GM12891 (cell line): ENCODE data around the gene PLEK.
"Not testable (repeated sequence)": the region's sequence is repeated elsewhere in the genome, so short reads cannot be mapped to it uniquely, and the experiment has no call there.

Source experiments
- DNase-seq: peaks from one replicate; pipeline ENCODE4 v3.0.0; 2011; ENCODE audit warnings: low spot score; ENCODE audit not compliant: insufficient read length
- FAIRE-seq: peaks from 2 replicates; lab custom pipeline; 2011; peaks lifted over from hg19 to GRCh38; lab: Jason Lieb, UNC
- PAX5 ChIP-seq: IDR thresholded peaks from 2 replicates; pipeline ENCODE4 v1.6.1; 2011; ENCODE audit warnings: low read length, moderate library complexity, mild to moderate bottlenecking; ENCODE audit not compliant: insufficient read depth, severe bottlenecking
- POLR2A ChIP-seq: IDR thresholded peaks from 2 replicates; pipeline ENCODE4 v1.6.1; 2011; ENCODE audit warnings: low read depth, low read length, control low read depth
- POLR2AphosphoS5 ChIP-seq: IDR thresholded peaks from 2 replicates; pipeline ENCODE4 v1.6.1; 2011; ENCODE audit warnings: low read depth, low read length, control low read depth
- POU2F2 ChIP-seq: IDR thresholded peaks from 2 replicates; pipeline ENCODE4 v1.6.1; 2011; ENCODE audit warnings: low read depth, mild to moderate bottlenecking, control low read depth, low read length, moderate library complexity
- SPI1 ChIP-seq: IDR thresholded peaks from 2 replicates; pipeline ENCODE4 v1.6.1; 2011; ENCODE audit warnings: low read depth, low read length, control low read depth
- TAF1 ChIP-seq: IDR thresholded peaks from 2 replicates; pipeline ENCODE4 v1.6.1; 2011; ENCODE audit warnings: low read depth, low read length, control low read depth

Gene PLEK

DNA sequence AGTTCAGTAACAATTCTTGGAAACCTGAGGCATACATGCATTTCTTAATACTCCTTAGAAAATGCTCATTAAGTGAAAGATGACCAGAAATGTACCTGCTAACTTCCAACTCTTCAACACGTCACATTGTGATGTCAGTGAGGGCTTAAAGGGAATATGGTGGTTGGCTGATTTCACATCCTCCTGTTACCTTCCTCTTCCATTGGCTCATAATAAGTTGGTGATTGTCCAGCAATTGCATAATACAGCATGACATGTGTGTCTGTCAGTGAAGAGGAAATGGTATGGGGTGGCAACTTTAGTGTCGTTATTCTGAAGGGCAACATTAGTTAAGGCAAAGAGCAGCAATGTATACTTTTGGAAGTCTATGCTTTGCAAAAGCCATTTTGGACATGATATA is 26.0 kb downstream of the PLEK start:
- DNase-seq (no peak), FAIRE-seq (peak; percentile 41)
- no peak for TF ChIP-seq POU2F2
- TF ChIP-seq SPI1: no peak
- TF ChIP-seq POLR2A: peak; percentile 46
- no peak for TF ChIP-seq PAX5
- no peak for TF ChIP-seq TAF1
- no peak for TF ChIP-seq POLR2AphosphoS5

DNA sequence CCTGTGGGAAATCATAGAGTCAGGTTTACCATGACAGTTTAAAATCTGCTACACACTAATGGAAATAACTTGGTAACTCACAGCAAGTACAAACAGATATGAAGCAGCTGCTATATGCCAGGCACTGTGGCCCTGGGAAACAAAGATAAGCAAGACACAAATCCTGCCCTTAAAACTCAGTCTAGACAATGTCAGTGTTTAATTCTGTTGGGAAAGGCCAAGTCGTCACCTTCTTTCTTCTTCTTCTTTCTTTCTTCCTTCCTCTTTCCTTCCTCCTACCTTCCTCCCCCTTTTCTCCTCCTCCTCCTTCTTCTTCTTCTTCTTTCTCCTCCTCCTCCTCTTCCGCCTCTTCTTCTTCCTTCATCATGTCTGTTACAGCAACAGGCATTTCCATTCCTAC is 26.8 kb downstream of the PLEK start:
- TF ChIP-seq POU2F2 (no peak), TAF1 (no peak), SPI1 (no peak), POLR2AphosphoS5 (peak; percentile 56; the same call in 1 of the 2 replicates)
- DNase-seq (no peak), FAIRE-seq (peak; percentile 91)

DNA sequence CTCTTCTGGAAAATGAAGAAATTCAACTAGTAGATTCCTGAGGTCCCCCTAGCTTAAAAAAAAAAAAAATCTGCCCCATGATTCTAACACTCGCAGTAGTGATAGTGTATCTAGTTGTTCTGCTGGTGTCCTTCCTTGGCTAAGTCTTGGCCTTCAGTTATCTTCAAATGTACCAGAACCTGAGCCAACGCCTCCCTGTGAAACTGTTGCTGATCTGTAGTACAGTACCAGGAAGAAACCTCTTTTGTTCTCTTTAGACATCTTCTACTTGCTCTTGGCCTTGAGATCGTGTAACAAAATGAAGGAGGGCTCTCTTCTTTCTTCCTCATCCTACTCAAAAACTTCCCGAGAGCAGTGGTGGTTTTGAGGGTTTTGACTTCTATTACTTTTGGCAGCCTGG is 31.0 kb downstream of the PLEK start:
- DNase-seq: no peak
- peak; percentile 41 for FAIRE-seq
- TF ChIP-seq PAX5 (no peak), POLR2A (0 out of 2 replicates have a peak, but pooled peaks have one; percentile 0)

DNA sequence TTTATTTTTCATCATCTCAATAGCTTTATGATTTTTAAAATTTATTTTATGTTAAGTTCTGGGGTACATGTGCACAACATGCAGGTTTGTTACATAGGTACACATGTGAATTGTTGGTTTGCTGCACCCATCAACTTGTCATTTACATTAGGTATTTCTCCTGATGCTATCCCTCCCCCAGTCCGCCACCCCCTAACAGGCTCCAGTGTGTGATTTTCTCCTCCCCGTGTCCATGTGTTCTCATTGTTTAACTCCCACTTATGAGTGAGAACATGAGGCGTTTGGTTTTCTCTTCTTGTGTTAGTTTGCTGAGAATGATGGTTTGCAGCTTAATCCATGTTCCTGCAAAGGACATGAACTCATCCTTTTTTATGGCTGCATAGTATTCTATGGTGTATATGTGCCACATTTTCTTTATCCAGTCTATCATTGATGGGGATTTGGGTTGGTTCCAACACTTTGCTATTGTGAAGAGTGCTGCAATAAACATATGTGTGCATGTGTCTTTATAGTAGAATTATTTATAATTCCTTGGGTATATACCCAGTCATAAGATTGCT is 32.7 kb downstream of the PLEK start:
- TF ChIP-seq POLR2AphosphoS5: peak; percentile 31; the same call in 1 of the 2 replicates
- TF ChIP-seq POLR2A: peak; percentile 54; the same call in 1 of the 2 replicates
- FAIRE-seq: peak; percentile 57
- not testable (repeated sequence) for DNase-seq

DNA sequence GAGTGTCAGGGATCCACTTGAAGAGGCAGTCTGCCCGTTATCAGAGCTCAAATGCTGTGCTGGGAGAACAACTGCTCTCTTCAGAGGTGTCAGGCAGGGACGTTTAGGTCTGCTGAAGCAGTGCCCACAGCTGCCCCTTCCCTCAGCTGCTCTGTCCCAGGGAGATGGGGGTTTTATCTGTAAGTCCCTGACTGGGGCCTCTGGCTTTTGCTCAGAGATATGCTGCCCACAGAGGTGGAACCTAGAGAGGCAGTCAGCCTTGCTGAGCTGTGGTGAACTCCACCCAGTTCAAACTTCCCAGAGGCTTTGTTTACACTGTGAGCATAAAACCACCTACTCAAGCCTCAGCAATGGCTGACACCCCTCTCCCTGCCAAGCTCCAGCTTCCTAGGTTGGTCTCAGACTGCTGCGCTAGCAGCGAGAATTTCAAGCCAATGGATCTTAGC is 38.1 kb downstream of the PLEK start:
- TF ChIP-seq POLR2A (no peak), POLR2AphosphoS5 (no peak), TAF1 (no peak), SPI1 (no peak), PAX5 (no peak), POU2F2 (0 out of 2 replicates have a peak, but pooled peaks have one; percentile 11)
- DNase-seq (no peak), FAIRE-seq (peak; percentile 60)

DNA sequence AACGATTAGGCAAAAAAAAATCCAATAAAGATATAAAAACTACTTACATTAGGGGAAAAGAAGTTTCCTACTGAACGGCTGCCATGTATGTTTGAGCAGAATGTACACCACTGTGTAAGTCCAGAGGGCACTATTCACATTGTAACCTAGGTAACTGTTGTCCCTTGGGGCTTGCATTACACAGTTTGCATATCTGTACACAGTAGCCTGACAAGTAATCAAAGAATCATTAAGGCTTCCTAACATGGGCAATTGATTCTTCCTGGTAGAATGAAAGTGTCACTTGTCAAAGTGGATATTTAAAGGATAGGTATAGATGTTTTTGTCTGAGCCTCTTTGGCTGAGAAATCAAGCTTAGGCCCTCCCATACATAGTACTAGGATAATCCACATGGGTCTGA is 39.1 kb downstream of the PLEK start:
- TF ChIP-seq TAF1 (no peak), SPI1 (no peak), POLR2AphosphoS5 (no peak), PAX5 (no peak), POU2F2 (no peak), POLR2A (no peak)
- DNase-seq (no peak), FAIRE-seq (peak; percentile 65)

DNA sequence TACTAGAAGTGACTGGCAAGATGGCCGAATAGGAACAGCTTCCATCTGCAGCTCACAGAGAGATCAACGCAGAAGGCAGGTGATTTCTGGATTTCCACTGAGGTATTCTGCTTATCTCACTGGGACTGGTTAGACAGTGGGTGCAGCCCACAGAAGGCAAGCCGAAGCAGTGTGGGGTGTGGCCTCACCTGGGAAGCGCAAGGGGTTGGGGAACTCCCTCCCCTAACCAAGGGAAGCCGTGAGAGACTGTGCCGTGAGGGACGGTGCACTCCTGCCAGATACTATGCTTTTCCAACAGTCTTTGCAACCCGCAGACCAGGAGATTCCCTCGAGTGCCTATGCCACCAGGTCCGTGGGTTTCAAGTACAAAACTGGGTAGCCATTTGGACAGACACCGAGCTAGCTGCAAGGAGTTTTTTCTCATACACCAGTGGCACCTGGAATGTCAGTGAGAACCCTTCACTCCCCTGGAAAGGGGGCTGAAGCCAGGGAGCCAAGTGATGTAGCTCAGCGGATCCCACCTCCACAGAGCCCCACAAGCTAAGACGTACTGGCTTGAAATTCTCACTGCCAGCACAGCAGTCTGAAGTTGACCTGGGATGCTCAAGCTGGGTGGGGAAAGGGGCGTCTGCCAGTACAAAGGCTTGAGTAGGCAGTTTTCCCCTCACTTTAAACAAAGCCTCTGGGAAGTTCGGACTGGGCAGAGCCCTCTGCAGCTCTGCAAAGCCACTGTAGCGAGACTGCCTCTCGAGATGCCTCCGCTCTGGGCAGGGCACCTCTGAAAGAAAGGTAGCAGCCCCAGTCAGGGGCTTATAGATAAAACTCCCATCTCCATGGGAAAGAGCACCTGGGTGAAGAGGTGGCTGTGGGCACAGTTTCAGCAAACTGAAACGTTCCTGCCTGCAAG is 40.1 kb downstream of the PLEK start:
- FAIRE-seq (no peak), DNase-seq (no peak)
- TF ChIP-seq POU2F2: no peak
- no peak for TF ChIP-seq POLR2AphosphoS5
- TF ChIP-seq TAF1: no peak
- TF ChIP-seq PAX5: no peak
- no peak for TF ChIP-seq SPI1
- TF ChIP-seq POLR2A: no peak

DNA sequence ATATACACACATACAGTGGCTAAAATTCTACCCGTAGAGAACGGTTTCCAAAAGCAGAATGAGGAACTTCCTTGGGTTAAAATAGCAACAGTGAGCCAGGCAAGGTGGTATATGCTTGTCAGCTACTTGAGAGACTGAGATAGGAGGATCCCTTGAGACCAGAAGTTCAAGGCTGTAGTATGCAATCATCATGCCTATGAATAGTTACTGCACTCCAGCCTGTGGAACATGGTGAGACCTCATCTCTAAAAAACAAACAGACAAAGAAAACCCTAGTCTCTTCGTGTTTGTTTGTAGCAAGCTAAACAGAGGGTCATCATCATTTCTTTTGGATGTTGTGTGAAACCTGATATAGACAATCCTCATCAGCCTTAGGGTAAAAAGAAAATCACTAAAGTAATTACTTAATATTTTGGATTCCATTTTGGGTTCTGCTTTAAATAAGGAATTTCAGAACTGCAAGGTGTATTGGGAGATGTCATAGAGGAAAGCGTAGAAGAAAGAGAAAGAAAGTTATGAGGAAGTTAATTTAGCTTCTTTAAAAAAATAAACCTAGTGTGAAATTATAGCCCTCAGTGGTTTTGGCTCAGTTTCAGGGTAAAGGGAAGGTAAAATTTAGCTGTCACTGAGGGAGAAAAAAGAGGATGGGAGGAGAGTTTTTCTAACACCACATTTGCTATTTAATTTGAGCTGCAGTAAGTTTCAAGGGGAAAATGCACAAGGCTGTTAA is 46.5 kb downstream of the PLEK start:
- TF ChIP-seq POLR2A (0 out of 2 replicates have a peak, but pooled peaks have one; percentile 25), SPI1 (peak; percentile 60), POLR2AphosphoS5 (no peak)
- DNase-seq (no peak), FAIRE-seq (peak; percentile 94)

DNA sequence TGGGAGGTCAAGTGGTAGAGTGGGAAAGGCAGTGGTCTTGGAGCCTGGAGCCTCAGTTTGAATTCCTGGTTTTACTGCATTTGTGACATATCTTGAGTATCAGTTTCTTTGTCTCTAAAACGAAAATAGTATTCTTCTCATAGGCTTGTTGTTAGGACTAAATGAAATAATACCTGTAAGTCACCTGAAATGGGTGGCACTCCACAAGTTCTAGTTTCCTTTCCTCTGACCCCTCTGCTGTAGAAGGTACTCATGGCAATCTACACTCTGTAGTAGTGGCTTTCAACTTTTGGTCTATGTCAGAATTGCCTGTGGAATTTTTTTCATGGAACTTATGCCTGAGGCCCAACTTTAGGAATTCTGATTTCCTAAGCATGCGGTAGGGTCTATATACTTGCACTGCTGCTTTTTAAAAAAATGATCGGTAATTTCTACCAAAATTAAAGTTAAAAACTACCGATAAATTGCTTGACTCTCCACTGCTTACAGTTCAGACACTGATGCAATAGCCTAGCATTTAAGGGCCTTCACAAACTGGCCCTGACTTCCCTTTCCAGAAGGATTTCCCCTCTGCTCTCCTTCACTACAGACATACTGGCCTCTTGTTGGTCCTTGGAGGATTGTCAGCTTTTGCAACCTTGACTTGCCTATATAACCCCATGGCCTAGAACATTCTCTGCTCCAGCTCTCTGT is 47.2 kb downstream of the PLEK start:
- FAIRE-seq (peak; percentile 56), DNase-seq (no peak)
- TF ChIP-seq POLR2A (no peak), SPI1 (0 out of 2 replicates have a peak, but pooled peaks have one; percentile 3)
